Bronchial smooth muscle cell (primary cell): ENCODE results near the gene CRYGB. TPM values are rescaled to one million over a fixed set of nuclear protein-coding genes. Genes with fewer than 3 reads are reported as not detected.

Source experiments
- total RNA-seq: library from RNA; depleted of rRNA; stranded (reverse); fragments of >200 nt; gene quantifications from 2 replicates; pipeline ENCODE4 v1.2.1, GENCODE V29; 2014

The CRYGB gene, protein sequence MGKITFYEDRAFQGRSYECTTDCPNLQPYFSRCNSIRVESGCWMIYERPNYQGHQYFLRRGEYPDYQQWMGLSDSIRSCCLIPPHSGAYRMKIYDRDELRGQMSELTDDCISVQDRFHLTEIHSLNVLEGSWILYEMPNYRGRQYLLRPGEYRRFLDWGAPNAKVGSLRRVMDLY
- not detected in 2 replicates for total RNA-seq

DNA sequence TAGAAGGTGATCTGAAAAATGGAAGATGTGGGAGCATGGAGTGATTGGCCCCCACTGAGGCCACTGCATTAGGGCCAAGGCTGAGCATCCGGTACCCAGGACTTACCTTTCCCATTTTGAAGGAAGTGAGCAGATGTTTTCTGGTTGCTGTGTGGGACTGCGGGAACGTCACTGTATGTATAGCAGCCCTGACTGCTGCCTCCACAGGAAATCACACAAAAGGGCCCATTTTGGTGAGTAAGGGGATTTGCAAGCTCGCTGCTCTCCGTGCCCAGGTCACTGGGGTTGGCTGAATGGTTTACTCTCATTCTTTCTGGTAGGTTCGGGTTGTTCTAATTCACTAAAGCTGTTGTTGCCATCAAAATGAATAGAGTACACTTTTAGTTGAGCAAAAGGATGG, at the start of gene CRYGB:
CRYGB (minus strand) TSS at position 153 of the 400 bp plus-strand sequence; CDS start at position 115, 38 bp downstream.

DNA sequence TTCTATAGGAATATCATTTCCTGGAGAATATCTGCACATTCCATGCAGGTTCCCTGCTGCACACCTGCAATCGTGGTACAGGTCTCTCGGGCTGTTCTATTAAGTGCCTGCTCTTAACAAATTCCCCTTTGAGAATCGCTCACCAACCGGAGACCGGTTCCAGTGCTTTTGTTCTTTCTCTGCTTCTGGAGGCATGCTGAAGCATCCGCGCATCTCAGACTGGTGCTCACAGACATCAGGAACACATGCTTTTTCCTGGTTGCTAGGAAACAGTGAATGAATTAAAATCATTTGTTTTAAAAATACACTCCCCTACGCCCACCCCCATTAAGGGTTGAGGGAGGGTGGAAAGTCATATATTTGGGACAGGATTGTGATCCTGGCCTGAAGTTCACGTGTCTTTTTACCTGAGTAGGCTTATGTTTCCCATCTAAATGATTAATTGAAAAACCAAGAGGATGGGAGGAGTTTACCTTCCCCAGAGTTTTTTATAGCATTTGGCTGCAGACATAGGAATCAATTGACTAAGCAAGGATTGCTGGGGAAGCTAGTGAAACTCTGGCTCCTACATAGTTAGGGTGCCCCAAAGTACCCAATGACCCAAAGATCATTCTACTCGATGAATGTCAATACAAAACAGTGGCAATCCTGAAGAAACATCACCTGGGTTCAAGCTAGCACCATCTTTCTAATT, 44.0 kb upstream of the CRYGB start, which contains the start of gene C2orf80:
C2orf80 (minus strand) TSS at position 221 of the 694 bp plus-strand sequence. CDS start 3,044 bp downstream, outside the sequence.

DNA sequence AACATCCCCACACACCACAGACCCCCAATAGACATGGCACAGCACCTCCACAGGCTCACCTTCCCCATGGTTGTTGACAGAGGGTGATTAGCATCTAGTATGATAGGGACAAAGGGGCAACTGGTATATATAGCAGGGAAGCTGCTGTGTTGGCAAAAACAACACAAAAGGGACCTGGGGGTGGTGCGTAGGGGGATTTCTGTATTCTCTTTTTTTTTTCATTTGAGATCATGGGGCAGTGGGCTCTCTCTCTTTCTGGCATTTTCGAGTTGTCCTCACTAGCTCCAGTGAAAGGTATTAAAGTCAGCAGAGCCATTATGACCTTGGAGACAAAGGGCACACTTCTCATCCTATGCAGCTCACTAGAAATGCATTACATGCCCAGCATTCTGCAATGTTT, 17.5 kb upstream of the CRYGB start, which contains the start of gene CRYGA:
CRYGA (minus strand) TSS at position 101 of the 400 bp plus-strand sequence; CDS start at position 68, 33 bp downstream.

DNA sequence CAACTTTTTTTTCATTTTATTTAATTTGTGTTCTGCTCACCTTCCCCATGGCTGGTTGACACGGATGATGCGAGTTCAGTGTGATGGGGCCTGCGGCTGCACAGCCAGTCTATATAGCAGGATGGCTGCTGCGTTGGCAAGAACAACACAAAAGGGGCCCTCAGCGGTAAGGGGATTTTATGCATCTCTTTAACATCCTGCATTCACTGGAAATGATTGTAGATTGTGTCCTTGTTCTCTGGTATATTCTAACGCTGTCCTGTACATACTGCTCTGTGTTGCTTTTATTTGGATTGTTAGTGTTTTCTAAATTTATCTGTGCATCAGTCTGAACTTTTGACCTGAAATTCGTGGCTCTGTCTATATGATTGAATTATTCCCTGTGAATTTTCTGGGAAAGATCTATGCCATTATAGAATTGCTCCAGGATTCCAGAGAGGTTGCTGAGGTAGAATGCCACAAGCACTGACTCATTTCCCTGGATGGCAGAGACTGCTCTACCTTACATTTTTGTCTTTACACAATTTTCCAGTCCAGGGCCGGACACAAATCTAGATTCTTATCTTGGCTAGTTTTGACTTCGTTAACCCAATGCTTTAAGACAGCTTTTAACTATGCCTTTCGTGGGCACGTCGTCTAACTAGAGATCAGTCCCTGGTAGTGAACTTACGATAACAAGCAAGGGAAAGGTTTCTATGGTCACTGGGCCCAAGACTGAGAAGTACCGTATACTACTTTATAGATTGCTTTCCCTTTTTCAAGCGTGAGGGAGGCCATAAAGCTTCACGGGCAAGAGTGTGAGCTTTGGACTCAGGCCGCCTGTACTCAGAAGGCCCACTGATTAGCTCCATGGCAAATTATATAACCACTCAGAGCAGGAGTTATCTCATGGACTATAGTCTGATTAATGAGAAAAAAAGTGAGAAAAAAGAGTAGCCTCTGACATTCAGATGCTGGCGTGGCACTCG, 15.9 kb downstream of the CRYGB start, which contains the start of gene CRYGC:
CRYGC (minus strand) TSS at position 85 of the 968 bp plus-strand sequence; CDS start at position 49, 36 bp downstream.

DNA sequence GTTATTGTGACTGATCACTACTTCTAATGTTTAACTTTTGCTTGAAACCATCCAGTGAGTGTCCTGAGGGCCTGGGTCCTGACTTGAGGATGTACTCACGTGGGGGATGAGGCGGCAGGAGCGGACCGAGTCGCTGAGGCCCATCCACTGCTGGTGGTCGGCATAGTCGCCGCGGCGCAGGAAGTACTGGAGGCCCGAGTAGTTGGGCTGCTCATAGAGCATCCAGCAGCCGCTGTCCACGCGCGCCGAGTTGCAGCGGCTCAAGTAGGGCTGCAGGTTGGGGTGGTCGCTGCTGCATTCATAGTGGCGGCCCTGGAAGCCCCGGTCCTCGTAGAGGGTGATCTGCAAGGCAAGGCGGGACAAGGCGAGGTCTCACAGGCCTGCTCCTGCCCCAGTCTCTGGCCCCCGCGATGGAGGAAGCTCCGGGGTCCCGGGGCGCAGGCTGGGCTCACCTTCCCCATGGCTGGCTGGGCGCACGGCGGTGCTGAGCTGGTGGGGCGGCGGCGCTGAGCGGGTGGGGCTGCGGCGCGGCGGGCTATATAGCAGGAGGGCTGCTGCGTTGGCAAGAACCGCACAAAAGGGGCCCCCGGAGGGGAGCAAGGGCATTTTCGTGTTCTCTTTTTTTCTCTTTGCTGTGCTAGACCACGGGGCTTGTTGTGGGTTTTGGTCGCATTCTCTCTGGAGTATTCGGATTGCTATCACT, 21.8 kb downstream of the CRYGB start, which contains the start of gene CRYGD:
CRYGD (minus strand) TSS at position 512 of the 703 bp plus-strand sequence; CDS start at position 461, 51 bp downstream.

Other genes with a start within 250 kb of the CRYGB start
- 10.6 and 18.6 TPM in 2 replicates for gene PLEKHM3, start 120.6 kb downstream of the CRYGB start, total RNA-seq
- gene CRYGD, start 21.6 kb downstream of the CRYGB start, total RNA-seq: not detected in 2 replicates
- not detected in 2 replicates for gene CRYGC, start 16.3 kb downstream of the CRYGB start, total RNA-seq
- gene CRYGA, start 17.4 kb upstream of the CRYGB start, total RNA-seq: not detected in 2 replicates
- not detected in 2 replicates for gene C2orf80, start 43.9 kb upstream of the CRYGB start, total RNA-seq
- 200 and 249 TPM in 2 replicates for gene IDH1, start 108.9 kb upstream of the CRYGB start, total RNA-seq
- gene PIKFYVE, start 120.1 kb upstream of the CRYGB start, total RNA-seq: 21.4 and 27.1 TPM in 2 replicates